Measurements from ENCODE around the gene SUN3.

DNA sequence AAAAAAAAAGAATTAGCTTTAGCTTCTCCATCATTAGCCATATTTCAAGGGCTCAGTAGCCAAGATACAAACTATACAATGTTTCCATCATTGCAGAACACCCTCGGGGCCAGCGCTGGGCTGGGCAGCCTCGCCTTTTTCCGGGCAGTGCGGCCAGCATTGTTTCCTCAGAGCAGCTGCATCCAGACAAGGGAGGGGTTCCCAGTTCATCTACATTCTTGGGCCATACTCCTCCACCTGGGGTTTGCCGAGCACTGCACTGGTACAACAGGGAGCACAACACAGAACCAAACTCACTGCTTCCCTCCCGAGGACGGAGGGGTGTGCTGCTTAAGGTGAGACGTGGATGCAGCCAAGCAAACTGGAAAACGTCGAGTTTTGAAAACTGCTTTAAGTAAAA lies 78.2 kb downstream of the SUN3 start:
- TF ChIP-seq, protein P1, sequence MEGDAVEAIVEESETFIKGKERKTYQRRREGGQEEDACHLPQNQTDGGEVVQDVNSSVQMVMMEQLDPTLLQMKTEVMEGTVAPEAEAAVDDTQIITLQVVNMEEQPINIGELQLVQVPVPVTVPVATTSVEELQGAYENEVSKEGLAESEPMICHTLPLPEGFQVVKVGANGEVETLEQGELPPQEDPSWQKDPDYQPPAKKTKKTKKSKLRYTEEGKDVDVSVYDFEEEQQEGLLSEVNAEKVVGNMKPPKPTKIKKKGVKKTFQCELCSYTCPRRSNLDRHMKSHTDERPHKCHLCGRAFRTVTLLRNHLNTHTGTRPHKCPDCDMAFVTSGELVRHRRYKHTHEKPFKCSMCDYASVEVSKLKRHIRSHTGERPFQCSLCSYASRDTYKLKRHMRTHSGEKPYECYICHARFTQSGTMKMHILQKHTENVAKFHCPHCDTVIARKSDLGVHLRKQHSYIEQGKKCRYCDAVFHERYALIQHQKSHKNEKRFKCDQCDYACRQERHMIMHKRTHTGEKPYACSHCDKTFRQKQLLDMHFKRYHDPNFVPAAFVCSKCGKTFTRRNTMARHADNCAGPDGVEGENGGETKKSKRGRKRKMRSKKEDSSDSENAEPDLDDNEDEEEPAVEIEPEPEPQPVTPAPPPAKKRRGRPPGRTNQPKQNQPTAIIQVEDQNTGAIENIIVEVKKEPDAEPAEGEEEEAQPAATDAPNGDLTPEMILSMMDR (IDR thresholded peaks at IDR 0.05) = peak in 4 of 12 donors; percentile 28 to 42 (median 36)
- no peak for TF ChIP-seq POLR2A (IDR thresholded peaks at IDR 0.05)

Measured in heart left ventricle (tissue), 13 donors.